ENCODE data around the gene TCERG1L. TPM values are rescaled to one million over a fixed set of nuclear protein-coding genes. Genes with fewer than 3 reads are reported as not detected.

TCERG1L gene
- total and polyA plus RNA-seq, 4 donors, result 0.02 to 0.09 (median 0.08) TPM; not detected in 1

- no peak overlapping the region for H3K27ac ChIP-seq (ENCODE audit: low read depth in 1 of 2, low read length in 1 of 2)
- 94% methylated on average over 11 of the region's 11 CpGs for WGBS, 2 donors
- no peak for ATAC-seq (ENCODE audit: insufficient read depth, low FRiP score)
These were observed 188.0 kb downstream of the TCERG1L start for GRCh38 chr10:131123496-131123895.

GRCh38 chr10:131121511-131122035 is 189.9 kb downstream of the TCERG1L start:
- Histone ChIP-seq H3K9me3 (ENCODE audit: control insufficient read depth in 4 of 4, insufficient read depth in 3 of 4, low read length in 3 of 4) (peaks cover 0 to 11% (median 0%) of the 10 kb centered on the region in 4 donors), H3K9ac (ENCODE audit: insufficient read depth in 1 of 2, low read length in 2 of 2) (no peak overlapping the region), H3K27me3 (ENCODE audit: control insufficient read depth in 3 of 3, insufficient read depth in 3 of 3, low read length in 2 of 3) (no peaks in the 10 kb centered on the region), H3K4me3 (no peak overlapping the region), H3K4me1 (ENCODE audit: control insufficient read depth in 5 of 5, insufficient read depth in 5 of 5, low read length in 5 of 5) (peaks cover 0 to 1% (median 0%) of the 10 kb centered on the region in 5 donors), H3K27ac (ENCODE audit: low read depth in 1 of 2, low read length in 1 of 2) (no peak overlapping the region), H3K36me3 (ENCODE audit: control insufficient read depth in 4 of 4, insufficient read depth in 4 of 4, low read length in 4 of 4) (no peaks in the 10 kb centered on the region)
- TF ChIP-seq CTCF (IDR thresholded peaks at IDR 0.05; ENCODE audit: control extremely low read depth, extremely low read depth), result no peak
- ATAC-seq (ENCODE audit: insufficient read depth, low FRiP score) (no peak), DNase-seq (no peak)
- 87 to 88% methylated on average over 11 of the region's 11 CpGs for WGBS, 2 donors

More at GRCh38 chr10:131123496-131123895, 188.0 kb downstream of the TCERG1L start:
- H3K9me3 ChIP-seq (ENCODE audit: control insufficient read depth in 4 of 4, insufficient read depth in 3 of 4, low read length in 3 of 4), result peaks cover 0 to 11% (median 0%) of the 10 kb centered on the region in 4 donors
- no peaks in the 10 kb centered on the region for H3K27me3 ChIP-seq (ENCODE audit: control insufficient read depth in 3 of 3, insufficient read depth in 3 of 3, low read length in 2 of 3)
- no peak overlapping the region for H3K4me3 ChIP-seq
- no peak for DNase-seq
- H3K36me3 ChIP-seq (ENCODE audit: control insufficient read depth in 4 of 4, insufficient read depth in 4 of 4, low read length in 4 of 4), result no peaks in the 10 kb centered on the region
- no peak for TF ChIP-seq CTCF (IDR thresholded peaks at IDR 0.05; ENCODE audit: control extremely low read depth, extremely low read depth)
- no peak overlapping the region for H3K9ac ChIP-seq (ENCODE audit: insufficient read depth in 1 of 2, low read length in 2 of 2)
- H3K4me1 ChIP-seq (ENCODE audit: control insufficient read depth in 5 of 5, insufficient read depth in 5 of 5, low read length in 5 of 5), result peaks cover 0 to 4% (median 0%) of the 10 kb centered on the region in 5 donors

- TF ChIP-seq CTCF (IDR thresholded peaks at IDR 0.05; ENCODE audit: control extremely low read depth, extremely low read depth), result no peak
These were observed 191.7 kb downstream of the TCERG1L start for GRCh38 chr10:131119626-131120355.

More at GRCh38 chr10:131119626-131120355, 191.7 kb downstream of the TCERG1L start:
- DNase-seq (no peak), ATAC-seq (ENCODE audit: insufficient read depth, low FRiP score) (no peak)
- H3K27me3 ChIP-seq (ENCODE audit: control insufficient read depth in 3 of 3, insufficient read depth in 3 of 3, low read length in 2 of 3), result no peaks in the 10 kb centered on the region
- no peaks in the 10 kb centered on the region for H3K4me1 ChIP-seq (ENCODE audit: control insufficient read depth in 5 of 5, insufficient read depth in 5 of 5, low read length in 5 of 5)
- H3K4me3 ChIP-seq, result no peak overlapping the region
- peaks cover 0 to 11% (median 0%) of the 10 kb centered on the region in 4 donors for H3K9me3 ChIP-seq (ENCODE audit: control insufficient read depth in 4 of 4, insufficient read depth in 3 of 4, low read length in 3 of 4)
- H3K36me3 ChIP-seq (ENCODE audit: control insufficient read depth in 4 of 4, insufficient read depth in 4 of 4, low read length in 4 of 4), result no peaks in the 10 kb centered on the region
- H3K9ac ChIP-seq (ENCODE audit: insufficient read depth in 1 of 2, low read length in 2 of 2), result no peak overlapping the region
- 89 to 92% methylated on average over 17 of the region's 17 CpGs for WGBS, 2 donors
- no peak overlapping the region for H3K27ac ChIP-seq (ENCODE audit: low read depth in 1 of 2, low read length in 1 of 2)

Data from lung (tissue), 12 donors.